ENCODE results near the gene CDC37L1. TPM values are rescaled to one million over a fixed set of nuclear protein-coding genes. Genes with fewer than 3 reads are reported as not detected.

Gene CDC37L1
- total and polyA plus RNA-seq, 2 of the 8 experiments (the other 6 are each of a cell fraction or from before 2014, with no cell fraction given): 4.6 to 23.8 TPM

DNA sequence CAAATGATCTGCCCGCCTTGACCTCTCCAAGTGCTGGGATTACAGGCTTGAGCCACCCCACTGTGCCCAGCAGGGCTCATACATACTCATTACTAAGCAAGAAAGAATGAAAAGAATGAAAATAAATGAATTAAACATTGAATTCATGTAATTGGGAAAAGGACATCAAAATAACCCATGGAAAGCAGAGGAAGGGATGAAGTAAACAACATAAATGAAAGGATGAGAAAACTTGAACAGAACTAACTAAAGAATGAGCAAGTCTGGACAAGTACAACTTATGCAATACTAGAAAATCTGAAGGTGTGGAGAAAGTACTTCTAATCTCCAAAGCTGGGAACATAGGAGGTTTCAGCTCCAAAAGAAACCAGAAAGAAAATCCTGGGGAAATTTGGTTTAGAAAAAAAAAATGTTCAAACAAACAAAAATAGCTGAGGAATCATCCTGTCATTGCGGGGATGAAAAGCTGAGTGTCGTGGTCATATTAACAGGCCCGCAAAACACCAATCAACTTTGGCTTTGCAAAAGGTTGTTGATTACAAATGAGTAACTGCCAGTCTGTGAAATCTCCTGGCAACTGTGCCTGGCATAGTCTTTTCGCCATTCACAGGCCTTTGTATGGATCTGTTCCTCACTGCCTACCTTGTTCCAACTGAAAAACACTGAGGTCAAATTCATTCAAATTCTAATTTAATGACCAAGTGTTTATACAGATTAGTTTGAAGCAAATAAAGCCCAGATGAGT is 63.9 kb downstream of the CDC37L1 start:
- Histone ChIP-seq H3K4me3 (ENCODE audit: extremely low read depth in 1 of 4, insufficient read depth in 2 of 4, low read depth in 3 of 4, low read length in 4 of 4) (no peak overlapping the region), H3K4me1 (replicated peaks in 1 of 4; ENCODE audit: control insufficient read depth in 3 of 4, insufficient read depth in 4 of 4, low read length in 3 of 4) (peaks cover 0 to 3% (median 0%) of the 10 kb centered on the region in 4 experiments; a peak in 4 of 7 replicates), H3K79me2 (ENCODE audit: control insufficient read depth in 1 of 2, insufficient read depth in 2 of 2, low read length in 2 of 2) (peaks cover 0 to 12% of the 10 kb centered on the region in 2 experiments; a peak in 2 of 4 replicates), H3K23ac (ENCODE audit: insufficient read length) (no peak overlapping the region), H3K4me2 (ENCODE audit: insufficient read depth in 1 of 2, low read depth in 2 of 2, low read length in 2 of 2) (peak overlapping the region in 1 of 2 experiments; percentile 69; a peak in 1 of 4 replicates), H3K23me2 (ENCODE audit: low read depth, low read length) (peaks cover 8% of the 10 kb centered on the region; the same call in 1 of the 2 replicates), H3K4ac (replicated peaks; ENCODE audit: insufficient read length, low read depth, low read length) (no peak overlapping the region), H3K36me3 (ENCODE audit: control insufficient read depth in 2 of 4, insufficient read depth in 4 of 4, low read length in 3 of 4) (no peaks in the 10 kb centered on the region), H4K8ac (ENCODE audit: extremely low read depth, insufficient read depth, low read length) (no peak overlapping the region), H2AFZ (ENCODE audit: low read length) (no peak overlapping the region), H3K27me3 (replicated peaks in 1 of 4; ENCODE audit: control insufficient read depth in 3 of 4, extremely low read depth in 1 of 4, insufficient read depth in 3 of 4, low read length in 3 of 4) (no peaks in the 10 kb centered on the region), H2BK5ac (ENCODE audit: low read depth, low read length) (no peak overlapping the region), H3K27ac (ENCODE audit: low read depth, low read length) (no peak overlapping the region), H2BK15ac (ENCODE audit: low read length) (no peak overlapping the region), H3K9ac (replicated peaks in 1 of 4; ENCODE audit: extremely low read depth in 1 of 4, low read depth in 3 of 4, low read length in 3 of 4) (no peak overlapping the region), H2BK120ac (replicated peaks; ENCODE audit: low read depth, low read length) (no peak overlapping the region), H4K91ac (replicated peaks; ENCODE audit: insufficient read length, low read length) (no peak overlapping the region), H4K5ac (ENCODE audit: insufficient read length, low read depth, low read length) (no peak overlapping the region), H2BK12ac (ENCODE audit: low read depth, low read length) (no peak overlapping the region), H3K56ac (replicated peaks; ENCODE audit: insufficient read length, low read depth, low read length) (no peak overlapping the region), H3K18ac (ENCODE audit: extremely low read depth, low read length) (no peak overlapping the region), H4K20me1 (replicated peaks in 1 of 2; ENCODE audit: control insufficient read depth in 1 of 2, insufficient read depth in 2 of 2, low read length in 2 of 2) (peaks cover 0 to 1% of the 10 kb centered on the region in 2 experiments), H2BK20ac (ENCODE audit: low read length) (no peak overlapping the region), H3K14ac (ENCODE audit: insufficient read length) (no peak overlapping the region), H3K9me3 (ENCODE audit: insufficient read depth in 2 of 2, low read depth in 1 of 2, low read length in 1 of 2) (no peaks in the 10 kb centered on the region), H2AK5ac (ENCODE audit: low read depth, low read length) (no peak overlapping the region), H3K79me1 (ENCODE audit: low read depth, low read length) (no peaks in the 10 kb centered on the region; the same call in 1 of the 2 replicates)
- ChIA-PET CTCF (ENCODE audit: partially characterized antibody) (interaction anchor here (1.1 to 2.0 kb wide), 4 partner anchors 10 to 239 kb away, joined by 3 to 13 read pairs (median 5); no protein-coding TSS in a partner anchor), POLR2A (ENCODE audit: partially characterized antibody) (interaction anchor here (1.5 kb wide), 1 partner anchor 8 kb away, joined by 3 read pairs; no protein-coding TSS in a partner anchor)
- 59% methylated on average over 5 of the region's 5 CpGs; no CpG with 5 or more reads in 1 of the 2 experiments for WGBS, 2 experiments (ENCODE audit: extremely low coverage in 1 of 2, insufficient coverage in 1 of 2, insufficient read length in 1 of 2, insufficient replicate concordance in 2 of 2, low coverage in 1 of 2, low lambda C conversion rate in 2 of 2, missing lambda C conversion rate in 1 of 2)
- DNase-seq (ENCODE audit: low read depth in 1 of 2, low spot score in 2 of 2) (no peak), FAIRE-seq (no peak)
- TF ChIP-seq JUN (IDR thresholded peaks at IDR 0.05; ENCODE audit: low read depth, low read length): 0 out of 2 replicates have a peak, but pooled peaks have one; percentile 36
- TF ChIP-seq ZNF274 (IDR thresholded peaks at IDR 0.05; ENCODE audit: borderline replicate concordance, extremely low read depth, low read length): no peak
- TF ChIP-seq HDAC6 (IDR thresholded peaks at IDR 0.05; ENCODE audit: low read depth, low read length): no peak
- TF ChIP-seq GABPA (IDR thresholded peaks at IDR 0.05; ENCODE audit: borderline replicate concordance, insufficient read depth, low read length): no peak
- no peak for TF ChIP-seq E2F6 (IDR thresholded peaks at IDR 0.05)
